ENCODE results near the gene ADARB2.

Gene ADARB2

DNA sequence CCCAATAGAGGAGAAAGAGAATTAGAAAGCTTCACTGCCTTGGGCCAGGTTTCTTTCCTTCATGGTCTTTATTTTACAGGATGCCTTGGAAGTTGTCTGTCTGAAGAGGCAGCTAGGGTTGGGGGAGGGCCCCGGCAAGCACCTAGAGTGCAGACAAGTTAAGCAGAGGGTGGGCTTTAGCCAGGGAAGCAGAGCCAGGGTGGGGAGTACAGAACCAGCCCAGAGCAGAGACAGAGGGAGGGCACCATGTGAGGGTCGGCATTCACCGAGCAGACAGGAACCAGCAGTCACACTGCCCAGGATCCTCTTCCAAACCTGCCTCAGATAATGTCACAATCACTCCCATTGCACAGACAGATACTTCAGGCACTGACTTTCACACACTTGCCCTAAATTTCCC, 75.9 kb downstream of the ADARB2 start:
- peak; percentile 17 for DNase-seq

DNA sequence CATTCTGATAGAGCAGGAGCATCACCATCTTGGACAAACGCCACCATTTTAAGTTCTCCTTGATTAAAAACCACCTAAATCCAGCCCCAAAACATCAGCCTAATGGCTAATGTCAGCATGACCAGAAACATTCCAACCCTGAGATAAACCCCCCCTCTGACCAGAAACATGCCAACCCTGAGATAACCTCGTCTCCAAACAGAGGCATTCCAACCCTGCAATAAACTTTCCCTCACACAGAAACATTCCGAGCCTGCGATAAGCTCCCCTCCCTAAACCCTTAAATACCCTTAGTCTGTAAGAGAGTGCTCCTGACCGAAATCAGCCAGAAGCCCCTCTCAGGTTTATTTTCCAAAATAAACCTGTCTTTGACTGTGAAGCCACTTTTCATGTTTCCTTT, 76.5 kb downstream of the ADARB2 start:
- no peak for DNase-seq

DNA sequence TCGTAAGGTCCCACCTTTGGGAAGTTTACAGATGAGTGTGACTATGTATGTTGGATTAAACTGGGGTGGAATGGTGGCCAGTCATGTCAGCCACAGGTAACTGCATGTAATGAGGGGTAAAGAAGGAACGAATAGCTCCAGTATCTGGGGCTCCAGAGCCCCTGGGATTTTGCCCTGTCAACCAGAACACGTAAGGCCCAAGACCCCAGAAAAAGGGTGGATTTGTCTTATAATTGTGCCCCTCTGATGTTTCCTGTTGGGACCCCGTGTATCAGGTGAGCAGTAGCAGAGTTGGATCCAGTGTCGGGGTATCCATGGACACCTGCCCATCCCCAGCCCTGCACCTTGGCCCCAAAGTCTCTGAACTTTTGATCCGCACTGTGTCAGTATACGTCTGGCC, 76.9 kb downstream of the ADARB2 start:
- DNase-seq, result no peak

DNA sequence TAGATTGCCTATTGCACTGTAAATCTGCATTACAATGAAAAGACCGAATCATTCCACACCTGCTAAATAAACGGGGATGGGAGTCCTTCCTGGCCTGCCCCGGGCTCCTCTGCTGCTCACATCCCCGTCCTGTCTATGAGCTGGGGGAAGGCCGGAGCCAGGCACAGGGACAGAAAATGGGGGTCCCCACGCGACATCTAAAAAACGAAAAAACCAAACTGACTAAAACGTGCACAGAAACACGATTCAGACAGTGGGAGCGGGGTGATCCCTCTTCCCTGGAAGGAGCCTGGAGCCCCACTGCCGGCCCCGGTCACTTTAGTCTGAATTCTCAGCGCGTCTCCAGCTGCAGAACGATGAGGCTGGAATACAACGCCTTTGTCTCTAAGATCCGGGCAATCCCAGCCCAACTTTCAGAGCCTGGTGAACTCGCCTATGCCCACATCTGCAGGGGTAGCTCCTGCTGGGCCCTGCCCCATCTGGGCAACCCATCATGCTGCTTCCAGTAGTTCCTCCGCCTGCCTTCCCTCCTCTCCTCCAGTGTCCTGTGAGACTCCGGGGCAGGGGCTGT, 78.0 kb downstream of the ADARB2 start:
- peak; percentile 32 for DNase-seq

DNA sequence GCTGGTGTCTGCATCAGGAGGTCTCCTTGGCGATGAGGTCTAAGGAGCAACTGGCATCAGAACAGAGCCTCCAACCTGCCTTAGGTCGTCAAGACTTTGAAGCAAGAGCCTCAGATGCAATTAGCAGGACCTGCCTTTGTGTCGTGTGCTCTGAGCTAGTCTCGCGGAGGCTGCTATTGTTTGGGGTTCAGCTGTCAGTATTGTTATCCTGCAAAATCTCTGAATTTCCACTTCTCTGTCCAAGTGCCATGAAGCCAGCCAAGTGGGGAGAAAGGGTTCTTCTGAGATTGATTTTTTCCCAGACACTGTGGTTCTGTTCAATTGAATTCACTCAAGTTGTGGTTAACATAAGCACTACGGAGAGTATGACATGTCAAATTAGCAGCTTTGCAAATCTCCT, 78.7 kb downstream of the ADARB2 start:
- peak; percentile 28 for DNase-seq

DNA sequence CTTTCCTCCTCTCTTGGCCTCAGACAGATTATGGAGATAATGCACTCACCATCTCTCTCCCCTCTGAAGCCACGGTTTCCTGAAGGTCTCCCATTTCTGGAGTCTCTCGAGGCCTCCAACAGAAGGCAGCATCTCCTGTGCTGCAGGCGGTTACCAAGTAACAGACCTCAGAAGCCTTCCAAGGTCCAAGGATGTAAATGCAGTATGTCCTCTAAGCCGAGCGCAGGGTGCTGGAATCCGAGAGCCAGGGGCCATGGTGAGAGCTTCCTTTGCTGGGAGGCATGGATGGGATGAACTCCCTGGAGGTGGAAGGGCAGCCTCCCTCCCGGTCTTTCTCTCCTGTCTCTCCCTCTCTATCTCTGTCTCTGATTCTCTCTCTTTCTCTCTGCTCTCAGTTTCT, 79.8 kb downstream of the ADARB2 start:
- peak; percentile 33 for DNase-seq

DNA sequence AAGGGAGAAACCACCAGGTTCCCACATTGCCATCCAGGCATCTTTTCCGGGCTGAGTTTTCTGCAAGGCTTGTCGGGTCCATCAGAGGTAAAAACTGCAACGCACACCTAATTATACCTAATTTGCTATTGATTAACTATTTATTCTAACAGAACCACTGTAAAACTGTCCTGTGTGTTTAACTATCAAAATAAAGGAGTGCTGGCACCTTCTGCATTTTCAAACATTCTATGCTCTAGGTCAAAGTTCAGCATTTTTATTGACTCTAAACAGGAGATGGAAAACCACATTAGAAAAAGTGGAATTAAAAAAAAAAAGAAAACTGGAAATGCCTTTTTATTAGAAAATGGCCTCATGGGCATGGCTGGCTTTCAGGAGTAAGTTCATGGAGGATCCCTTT, 82.0 kb downstream of the ADARB2 start:
- no peak for DNase-seq

DNA sequence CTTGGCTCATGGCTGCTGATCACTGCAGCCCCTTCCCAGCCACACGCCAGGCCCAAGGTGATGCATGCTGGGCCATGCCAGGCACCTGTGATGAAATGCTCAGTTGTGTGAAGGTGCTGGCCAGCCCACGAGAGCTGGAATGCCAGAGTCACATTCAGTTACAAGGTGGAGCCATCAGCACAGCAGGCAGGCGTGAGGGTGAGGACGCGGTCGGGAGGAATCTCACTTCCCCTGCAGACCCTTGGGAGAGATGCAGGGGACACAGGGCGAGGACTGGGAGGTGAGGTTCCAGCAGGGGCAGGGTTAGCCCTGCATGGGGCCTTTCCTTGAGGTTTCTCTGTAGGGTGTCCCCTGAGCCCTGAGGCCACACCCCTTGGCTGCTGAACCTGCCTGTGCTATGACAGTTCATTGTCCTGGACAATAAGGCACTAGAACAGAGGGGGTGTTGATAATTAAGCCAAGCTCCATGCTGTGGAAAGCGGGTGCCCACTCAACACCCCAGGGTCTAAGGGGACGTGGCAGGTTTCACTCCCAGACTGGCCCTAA, 82.4 kb downstream of the ADARB2 start:
- DNase-seq, result peak; percentile 22

DNA sequence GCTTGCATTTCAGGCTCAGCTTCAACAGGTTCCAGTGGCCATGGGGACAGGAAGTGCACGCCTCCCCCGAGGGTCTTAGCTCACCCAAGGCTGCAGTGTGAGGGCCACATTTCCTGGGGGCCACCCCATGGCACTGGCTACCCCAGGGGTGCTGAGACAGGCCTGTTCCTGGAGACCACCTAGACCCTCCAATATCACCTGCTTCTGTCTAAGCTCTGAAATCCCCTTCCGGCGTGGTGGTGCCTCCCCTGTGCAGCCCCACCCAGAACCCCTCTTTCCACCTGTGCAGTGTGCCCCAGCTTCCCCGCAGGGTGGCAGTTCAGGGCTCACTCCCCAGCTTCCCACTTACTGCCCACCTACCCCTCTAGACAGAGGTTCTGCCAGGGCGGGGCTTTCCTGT, 83.1 kb downstream of the ADARB2 start:
- peak; percentile 8 for DNase-seq

DNA sequence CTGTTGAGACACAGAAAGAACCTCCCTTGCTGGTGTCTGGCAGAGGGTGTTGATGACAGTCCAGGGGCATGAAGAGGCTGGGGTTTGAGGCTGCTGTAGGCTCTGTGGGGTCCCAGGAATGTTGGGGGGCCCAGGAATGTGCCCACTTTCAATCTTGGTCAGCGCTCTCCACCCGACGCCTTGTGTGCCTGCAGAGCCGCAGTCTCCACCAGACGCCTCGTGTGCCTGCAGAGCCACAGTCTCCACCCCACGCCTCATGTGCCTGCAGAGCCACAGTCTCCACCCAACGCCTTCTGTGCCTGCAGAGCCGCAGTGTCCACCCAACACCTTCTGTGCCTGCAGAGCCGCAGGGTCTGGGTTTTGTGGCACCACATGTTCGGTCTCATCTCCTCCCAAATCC, 84.0 kb downstream of the ADARB2 start:
- no peak for DNase-seq

DNA sequence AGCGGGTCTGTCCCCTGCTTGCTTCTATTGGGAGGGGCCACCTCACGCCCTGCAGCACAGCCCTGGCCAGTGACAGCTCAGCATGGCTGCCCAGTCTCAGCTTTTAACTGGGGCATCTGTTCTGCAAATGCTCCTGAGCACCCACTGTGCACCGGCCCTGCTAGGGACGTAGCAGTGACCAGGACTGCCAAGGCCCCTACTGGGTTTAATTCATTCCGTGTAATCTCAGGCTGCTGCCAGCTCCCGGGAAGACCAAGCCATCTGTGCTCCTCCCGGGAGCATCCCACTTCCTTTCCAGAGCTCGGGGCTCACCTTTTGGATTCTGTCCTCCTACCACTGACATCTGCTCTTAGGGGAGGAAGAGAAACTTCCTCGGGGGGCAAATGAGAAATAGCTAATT, 85.2 kb downstream of the ADARB2 start:
- no peak for DNase-seq

DNA sequence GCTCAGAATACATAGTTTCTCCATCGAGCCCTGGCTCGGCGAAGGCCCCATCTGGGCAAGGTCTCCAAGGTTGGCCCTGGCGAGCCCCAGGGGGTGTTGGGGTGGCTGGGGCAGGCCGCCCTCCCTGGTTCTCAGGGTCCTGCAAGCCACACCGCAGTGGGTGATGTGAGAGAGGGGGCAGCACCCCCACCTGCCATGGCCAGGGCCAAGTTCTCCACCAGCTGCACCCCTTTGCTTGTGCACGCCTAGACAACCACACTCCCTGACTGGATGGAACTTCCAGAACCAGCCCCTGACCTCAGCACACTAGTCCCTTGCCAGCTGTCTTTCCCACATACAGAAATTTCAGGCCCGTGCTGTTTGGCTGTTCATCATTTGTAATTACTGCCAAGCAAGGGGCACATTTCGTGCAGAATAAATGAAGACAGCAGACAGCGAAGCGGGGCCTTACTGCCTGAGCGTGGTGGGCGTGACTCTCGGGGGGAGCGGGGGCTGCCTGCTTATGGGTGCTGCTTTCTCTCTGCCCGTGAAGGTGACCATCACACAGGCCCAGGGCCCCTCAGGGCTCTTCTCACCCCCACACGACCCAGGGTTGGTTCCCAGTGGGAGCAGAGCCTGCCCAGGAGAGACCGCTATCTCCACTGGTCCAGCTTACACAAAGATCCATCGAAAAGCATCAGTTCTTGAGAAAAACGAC, 85.9 kb downstream of the ADARB2 start:
- DNase-seq, result no peak

DNA sequence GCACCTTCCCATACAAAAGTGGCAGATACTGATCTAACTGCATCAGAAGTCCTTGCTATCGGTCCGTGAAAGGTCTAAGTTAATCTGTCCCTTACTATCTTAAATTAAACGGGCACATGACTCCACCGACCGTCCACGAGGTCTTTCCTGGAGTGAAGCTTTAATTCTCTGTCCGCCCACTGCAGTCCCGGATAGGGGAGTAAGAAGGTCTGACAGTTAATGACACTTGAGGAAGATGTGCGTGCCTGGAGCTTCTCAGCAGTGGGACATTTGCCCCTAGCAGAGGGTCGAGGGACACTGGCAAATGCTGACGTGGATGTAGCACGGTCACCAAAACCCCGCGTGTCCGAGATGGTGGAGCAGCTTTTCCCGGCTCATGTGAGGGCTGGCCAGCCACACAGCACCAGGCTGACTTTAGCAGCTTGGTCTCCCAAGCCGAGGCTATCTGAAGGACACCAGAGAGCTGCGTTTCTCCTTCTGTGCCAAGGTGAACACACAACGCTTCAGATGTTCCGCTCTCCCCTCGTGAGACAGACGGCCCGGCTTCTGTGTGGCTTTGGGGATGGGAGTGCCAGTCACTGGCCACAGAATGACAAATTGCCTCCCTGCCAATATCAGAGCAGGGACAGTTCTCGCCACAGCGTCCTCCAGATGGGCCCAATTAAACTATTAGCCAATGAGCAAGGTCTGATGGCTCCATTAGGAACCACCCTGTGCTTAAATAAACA, 86.6 kb downstream of the ADARB2 start:
- no peak for DNase-seq

DNA sequence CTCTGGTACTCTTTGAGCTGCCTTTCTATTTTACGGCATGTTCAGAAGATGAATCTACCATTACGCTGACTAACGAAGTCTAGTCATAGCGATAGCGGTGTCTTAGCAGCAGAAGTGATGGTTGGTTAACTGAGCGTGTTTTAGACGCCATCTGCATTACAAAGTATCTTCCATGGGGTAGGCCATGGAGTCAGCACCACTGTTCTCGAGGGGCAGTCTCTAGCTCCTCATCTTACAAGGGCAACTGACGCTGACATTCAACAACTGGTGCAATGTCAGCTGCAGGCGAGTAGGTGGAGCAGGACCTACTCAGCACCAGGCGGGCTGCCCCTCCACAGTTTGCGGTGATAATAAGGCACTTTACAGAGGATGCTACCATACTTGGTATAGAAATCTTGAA, 88.7 kb downstream of the ADARB2 start:
- DNase-seq, result no peak

DNA sequence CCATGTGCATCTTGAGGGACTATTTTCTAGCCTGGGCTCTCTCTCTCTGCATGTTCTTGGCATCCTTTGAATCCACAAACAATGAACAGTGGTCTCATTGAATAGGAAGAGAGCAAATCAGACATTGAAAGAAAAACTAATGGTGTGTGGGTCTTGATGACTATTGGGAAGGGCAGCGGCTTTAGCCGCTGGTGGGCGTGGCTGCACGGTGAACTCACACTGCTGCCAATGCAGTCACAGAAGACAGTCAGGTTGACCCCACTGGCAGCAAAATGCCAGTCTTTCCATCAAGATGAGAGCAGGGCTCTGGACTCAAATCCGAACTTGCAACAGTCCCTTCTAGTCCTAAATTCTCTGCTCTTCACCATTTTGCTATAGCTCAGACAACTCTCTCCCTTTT, 91.0 kb downstream of the ADARB2 start:
- no peak for DNase-seq

DNA sequence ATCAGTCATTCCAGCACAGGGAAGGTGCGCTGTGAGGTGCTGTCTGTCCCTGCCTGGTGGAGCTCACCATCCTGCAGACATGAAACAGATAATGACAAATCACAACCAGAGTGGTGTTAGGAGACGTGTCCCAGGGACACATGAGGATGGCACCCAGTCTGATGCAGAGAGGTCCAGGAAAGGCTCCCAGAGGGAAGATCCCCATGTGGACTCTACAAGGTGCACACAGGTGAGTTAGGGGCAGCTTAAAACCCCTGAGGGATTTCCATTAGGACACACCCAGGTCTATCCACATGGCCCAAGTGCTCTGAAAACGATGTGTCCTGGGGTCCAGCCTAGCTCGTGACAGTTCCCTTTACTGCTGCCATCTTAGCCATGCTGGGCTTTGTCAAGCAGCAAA, 91.4 kb downstream of the ADARB2 start:
- no peak for DNase-seq

DNA sequence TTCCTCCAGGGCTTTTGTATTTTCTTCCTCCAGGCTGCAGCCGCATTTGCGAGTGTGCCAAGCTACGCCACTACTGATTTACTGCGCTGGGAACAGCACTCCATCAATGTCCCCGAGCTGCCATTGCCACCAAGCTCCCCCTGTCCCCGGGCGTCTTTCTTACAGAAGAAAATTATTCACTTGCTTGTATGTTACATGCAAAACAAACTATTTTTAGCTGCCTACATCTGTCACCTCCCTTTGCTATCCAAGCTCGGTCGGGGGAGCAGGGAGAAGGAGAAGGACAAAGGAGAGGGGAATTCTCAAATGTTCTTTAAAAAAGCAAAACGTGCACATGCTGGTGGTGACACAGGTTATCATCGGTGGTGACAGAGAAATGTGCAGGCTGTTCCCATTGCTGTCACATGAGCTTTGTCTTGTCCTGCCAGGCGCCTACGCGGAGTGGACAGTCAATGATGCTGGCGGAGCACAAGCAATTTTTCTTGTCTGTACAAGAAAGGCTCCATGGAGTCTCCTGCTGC, 93.1 kb downstream of the ADARB2 start:
- no peak for DNase-seq

DNA sequence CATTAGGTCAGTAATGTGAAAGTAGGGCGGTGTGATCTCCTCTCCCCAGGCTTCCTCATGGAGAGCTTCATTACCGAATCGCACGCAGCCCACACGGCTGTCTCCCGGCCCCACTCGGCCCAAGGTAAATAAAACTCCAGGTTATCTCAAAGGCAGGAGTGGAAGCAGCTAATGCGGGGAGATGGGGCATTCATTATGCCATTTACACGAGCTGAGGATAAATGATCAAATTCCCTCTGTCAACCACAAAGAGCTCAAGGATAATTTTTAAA, 93.5 kb downstream of the ADARB2 start:
- DNase-seq, result no peak

DNA sequence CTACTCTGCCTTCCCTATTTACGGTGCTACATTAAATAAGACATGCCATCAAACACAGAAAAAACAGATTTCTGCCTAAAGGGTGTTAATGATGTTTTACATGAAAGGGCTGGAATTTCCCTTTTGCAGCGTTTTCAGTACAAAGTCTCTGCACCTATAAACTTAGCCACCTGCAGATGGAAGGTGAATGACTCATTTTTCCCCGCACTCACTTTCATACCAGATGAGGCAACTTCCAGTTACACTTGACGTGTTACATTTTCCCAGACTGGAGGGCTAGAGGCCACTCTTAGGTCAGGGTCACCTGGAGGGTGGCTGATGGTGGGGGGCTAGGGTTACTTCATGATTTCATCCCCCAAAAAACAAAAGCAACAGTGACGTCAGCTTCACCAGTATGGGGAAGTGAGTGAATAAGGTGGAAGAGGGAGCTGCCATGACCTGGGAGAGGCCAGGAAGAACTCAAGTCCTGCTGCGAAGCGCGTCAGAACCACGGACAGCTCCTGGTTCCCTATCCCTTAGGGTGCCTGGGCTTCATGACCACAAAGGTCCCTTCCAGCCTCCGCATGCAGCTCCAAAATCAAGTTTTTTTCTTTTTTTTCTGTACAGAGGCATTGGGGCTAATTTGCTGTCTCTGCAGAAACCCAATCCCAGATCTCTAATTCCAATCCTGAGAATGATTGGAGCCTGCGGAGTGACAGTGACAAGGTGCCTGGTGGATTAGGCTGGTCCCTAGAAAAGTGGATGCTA, 94.0 kb downstream of the ADARB2 start:
- no peak for DNase-seq

DNA sequence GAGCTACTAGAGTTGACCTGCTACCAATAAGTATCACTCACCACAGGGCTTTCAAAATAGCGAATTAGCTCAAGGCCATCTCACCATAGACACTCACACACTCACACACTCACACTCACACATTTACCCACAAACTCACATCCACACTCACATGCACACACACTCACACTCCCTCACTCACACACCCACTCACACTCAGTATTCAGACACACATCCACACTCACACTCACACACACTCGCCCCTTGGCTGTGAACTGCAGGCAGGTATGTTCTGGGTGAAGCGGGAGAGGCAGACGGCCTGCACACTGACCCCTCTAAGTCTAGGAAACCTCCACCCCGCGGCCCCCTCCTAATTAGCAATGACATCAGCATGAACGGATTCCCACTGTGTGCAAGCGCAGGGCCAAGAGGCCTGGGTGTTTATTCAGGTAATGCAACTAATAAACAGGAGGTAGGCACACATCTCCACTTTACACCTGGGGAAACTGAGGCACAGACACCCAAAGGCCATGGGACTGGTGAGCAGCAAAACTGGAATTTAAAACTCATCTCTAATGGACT, 94.6 kb downstream of the ADARB2 start:
- DNase-seq, result no peak

DNA sequence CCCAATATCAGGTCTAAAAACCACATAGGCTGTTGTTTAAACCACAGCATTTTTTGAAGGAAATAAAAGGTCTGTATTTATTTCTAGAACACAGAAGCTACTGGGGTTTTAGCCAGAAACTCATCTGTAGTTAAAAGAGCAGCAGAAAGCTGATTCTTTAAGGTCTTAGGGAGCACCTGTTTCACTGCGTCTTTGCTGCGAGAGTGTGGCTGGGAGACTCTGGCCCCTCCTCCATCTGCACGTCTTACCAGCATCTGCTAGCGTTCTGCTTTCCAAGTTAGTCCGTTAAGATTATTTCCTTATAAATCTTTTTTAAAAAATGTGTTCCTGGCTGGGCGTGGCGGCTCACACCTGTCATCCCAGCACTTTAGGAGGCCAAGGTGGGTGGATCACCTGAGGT, 95.9 kb downstream of the ADARB2 start:
- DNase-seq, result no peak

DNA sequence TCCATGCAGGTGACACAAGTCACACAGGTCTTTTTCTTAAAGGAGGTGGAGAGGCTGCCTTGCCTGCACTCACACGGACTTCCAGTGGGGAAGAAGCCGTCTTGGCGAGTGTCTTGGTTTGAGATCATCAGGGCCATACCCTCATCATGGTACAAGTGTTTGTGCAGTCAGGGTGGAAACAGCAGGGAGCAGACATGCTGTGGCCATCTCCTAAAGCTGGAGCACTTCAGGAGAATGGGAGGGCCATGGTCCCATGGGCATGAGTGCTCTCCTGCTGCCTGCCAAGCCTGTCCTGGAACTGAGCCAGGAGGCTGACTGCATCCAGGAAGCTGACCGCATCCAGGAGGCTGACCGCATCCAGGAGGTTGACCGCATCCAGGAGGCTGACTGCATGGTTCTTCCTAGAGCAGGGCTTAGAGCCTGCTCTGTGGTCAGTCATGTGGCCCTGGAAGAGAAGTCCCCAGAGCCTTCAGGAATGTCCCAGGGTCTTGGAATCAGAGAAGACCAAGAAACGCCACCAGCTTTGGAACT, 98.4 kb downstream of the ADARB2 start:
- no peak for DNase-seq

DNA sequence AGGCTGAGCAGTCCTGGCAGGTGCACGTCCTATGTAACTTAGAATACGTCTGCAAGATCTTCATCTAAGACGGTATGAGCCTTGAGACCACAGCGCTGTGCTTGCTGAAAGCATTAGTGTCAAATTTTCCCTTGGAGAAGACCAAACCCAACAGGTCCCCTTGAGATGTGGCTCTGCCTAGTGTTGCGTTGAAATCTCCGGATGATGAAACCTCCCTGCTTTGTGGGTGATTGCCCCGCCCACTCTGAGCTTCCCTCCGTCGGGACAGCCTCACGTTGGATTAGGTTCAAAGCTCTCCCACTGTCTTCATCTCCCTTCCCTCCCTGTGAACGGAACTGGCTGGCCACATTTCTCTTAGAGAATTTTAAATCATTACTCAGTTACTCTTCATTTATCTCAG, 102.0 kb downstream of the ADARB2 start:
- DNase-seq, result no peak
